Thoracic aorta (tissue), 2 donors: ENCODE results near the gene FTSJ1. TPM values are rescaled to one million over a fixed set of nuclear protein-coding genes. Genes with fewer than 3 reads are reported as not detected.

ENCODE experiments used
- ATAC-seq: fragments of 150-250 bp; one replicate; pipeline ENCODE4 v1.8.0; 2017; ENCODE audit warnings: low read depth; ENCODE audit not compliant: insufficient number of reproducible peaks, low FRiP score
- DNase-seq: peaks from one replicate; pipeline ENCODE4 v3.0.0-alpha.2; 2020; ENCODE audit warnings: low spot score
- H3K27ac ChIP-seq, 2 donors: fragments of 200-600 bp; sonication (generic); 1 replicate in 1 of 2; 2 replicates in 1 of 2; pipeline ENCODE4 v1.5.1; 2016; ENCODE audit warnings: mild to moderate bottlenecking in 2 of 2, moderate library complexity in 2 of 2
- H3K27me3 ChIP-seq: fragments of 200-600 bp; sonication (generic); replicated peaks from 2 replicates; pipeline ENCODE4 v1.6.0; 2016; ENCODE audit warnings: mild to moderate bottlenecking; ENCODE audit not compliant: insufficient read depth
- H3K36me3 ChIP-seq: fragments of 200-600 bp; sonication (generic); one replicate; pipeline ENCODE4 v1.5.1; 2016
- H3K4me1 ChIP-seq, 2 donors: fragments of 200-600 bp; sonication (generic); 1 replicate in 1 of 2; 2 replicates in 1 of 2; pipeline versions ENCODE4 v1.5.1 to v1.6.0; 2016; ENCODE audit warnings: low read depth in 2 of 2, mild to moderate bottlenecking in 1 of 2; ENCODE audit not compliant: control insufficient read depth in 1 of 2
- H3K4me3 ChIP-seq: fragments of 200-600 bp; sonication (generic); 2 replicates; pipeline ENCODE4 v1.5.1; 2016; ENCODE audit warnings: mild to moderate bottlenecking
- H3K9me3 ChIP-seq: fragments of 200-600 bp; sonication (generic); 2 replicates; pipeline ENCODE4 v1.5.1; 2016
- CTCF ChIP-seq: fragments of 200-600 bp; sonication (generic); IDR thresholded peaks from one replicate; pipeline ENCODE4 v1.5.1; 2019; ENCODE audit warnings: antibody characterized with exemption
- total RNA-seq, 2 donors: library from RNA; depleted of rRNA; stranded (reverse); fragments of >200 nt; gene quantifications; one replicate each; pipeline versions ENCODE4 v1.1.0 to v1.2.3, GENCODE V29; 2016

FTSJ1 gene
- total RNA-seq, 2 donors from 2014 or later: 44.7 to 61.0 TPM

- ATAC-seq (no peak), DNase-seq (no peak)
- no peak overlapping the region for H3K27ac ChIP-seq
- no peaks in the 10 kb centered on the region for H3K36me3 ChIP-seq
- H3K27me3 ChIP-seq: no peaks in the 10 kb centered on the region
- no peaks in the 10 kb centered on the region for H3K9me3 ChIP-seq
- no peak overlapping the region for H3K4me3 ChIP-seq
- H3K4me1 ChIP-seq: no peaks in the 10 kb centered on the region
- no peak for TF ChIP-seq CTCF
Measured at GRCh38 chrX:48496660-48497059, 20.7 kb downstream of the FTSJ1 start.

- no peaks in the 10 kb centered on the region for H3K4me1 ChIP-seq
- no peak overlapping the region for H3K4me3 ChIP-seq
- TF ChIP-seq CTCF: no peak
- no peaks in the 10 kb centered on the region for H3K9me3 ChIP-seq
- no peaks in the 10 kb centered on the region for H3K27me3 ChIP-seq
- H3K27ac ChIP-seq: no peak overlapping the region
- no peaks in the 10 kb centered on the region for H3K36me3 ChIP-seq
- no peak for ATAC-seq
- no peak for DNase-seq
Measured at GRCh38 chrX:48497871-48498270, 21.9 kb downstream of the FTSJ1 start.

- H3K9me3 ChIP-seq: no peaks in the 10 kb centered on the region
- no peak for TF ChIP-seq CTCF
- no peaks in the 10 kb centered on the region for H3K27me3 ChIP-seq
- DNase-seq: no peak
- ATAC-seq: no peak
- no peak overlapping the region for H3K27ac ChIP-seq
- H3K36me3 ChIP-seq: no peaks in the 10 kb centered on the region
- H3K4me3 ChIP-seq: no peak overlapping the region
- no peaks in the 10 kb centered on the region for H3K4me1 ChIP-seq
Measured at GRCh38 chrX:48498374-48498809, 22.4 kb downstream of the FTSJ1 start.

GRCh38 chrX:48504261-48504660, 28.3 kb downstream of the FTSJ1 start:
- ATAC-seq (no peak), DNase-seq (no peak)
- Histone ChIP-seq H3K4me1 (no peaks in the 10 kb centered on the region), H3K27me3 (no peaks in the 10 kb centered on the region), H3K36me3 (no peaks in the 10 kb centered on the region), H3K27ac (no peak overlapping the region), H3K9me3 (no peaks in the 10 kb centered on the region), H3K4me3 (no peak overlapping the region)
- no peak for TF ChIP-seq CTCF

- no peak for DNase-seq
- no peak for ATAC-seq
- no peak for TF ChIP-seq CTCF
Measured at GRCh38 chrX:48505481-48505880, 29.5 kb downstream of the FTSJ1 start.

More at GRCh38 chrX:48505481-48505880, 29.5 kb downstream of the FTSJ1 start:
- H3K9me3 ChIP-seq: no peaks in the 10 kb centered on the region
- no peak overlapping the region for H3K27ac ChIP-seq
- H3K4me3 ChIP-seq: no peak overlapping the region
- H3K27me3 ChIP-seq: no peaks in the 10 kb centered on the region
- H3K36me3 ChIP-seq: no peaks in the 10 kb centered on the region
- peaks cover 0 to 8% of the 10 kb centered on the region in 2 donors for H3K4me1 ChIP-seq
